DND-41 (cell line): ENCODE measurements around the gene MORN4.

Source experiments
- EZH2 ChIP-seq: IDR thresholded peaks from 3 replicates; pipeline ENCODE4 v1.6.1; 2012; ENCODE audit warnings: borderline replicate concordance, low read depth, mild to moderate bottlenecking, moderate library complexity, low read length, inconsistent platforms; ENCODE audit not compliant: severe bottlenecking
- TF ChIP-seq, protein P1 (sequence below): IDR thresholded peaks from 2 replicates; pipeline ENCODE4 v1.5.1; 2012; ENCODE audit warnings: borderline replicate concordance, low read length, moderate library complexity, mild to moderate bottlenecking; ENCODE audit not compliant: poor library complexity, severe bottlenecking; ENCODE audit errors: extremely low read depth

DNA sequence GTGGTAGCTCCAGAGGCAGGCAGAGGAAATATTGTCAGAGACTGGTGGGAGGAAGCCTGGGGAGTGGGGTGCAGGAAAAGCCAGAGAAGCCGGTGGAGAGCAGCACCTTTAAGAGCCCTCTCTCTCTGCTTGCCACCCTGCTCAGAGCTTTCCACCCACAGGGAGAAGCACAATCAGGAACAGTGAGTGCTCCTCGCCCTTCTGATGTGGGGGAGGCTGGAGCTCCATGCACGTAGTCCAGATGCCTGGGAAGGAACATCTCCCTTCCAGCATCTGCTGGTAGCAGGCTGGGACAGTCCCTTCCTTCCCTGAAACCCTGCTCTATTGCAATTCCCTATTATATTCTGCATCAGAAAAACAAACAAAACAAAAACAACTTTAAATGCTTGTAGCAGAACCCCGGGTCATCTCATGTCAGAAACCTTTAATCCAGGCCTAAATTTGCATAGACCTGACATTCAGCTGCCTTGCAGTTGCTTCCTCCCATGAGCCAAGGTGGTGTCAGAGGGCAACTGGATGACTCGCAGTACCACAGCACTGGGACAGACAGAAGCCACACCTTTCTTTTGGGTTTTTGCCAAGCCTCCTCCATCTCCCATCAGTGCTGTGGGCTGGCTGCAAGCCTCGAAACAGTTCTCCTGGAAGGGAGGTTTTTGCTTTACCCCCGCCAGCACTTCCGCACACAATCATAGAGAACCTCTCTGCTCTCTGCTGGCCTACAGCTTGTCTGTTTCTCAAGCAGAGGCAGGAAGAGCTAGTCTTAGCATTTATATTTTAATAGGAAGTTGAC lies 40.6 kb upstream of the MORN4 start:
- TF ChIP-seq, protein P1, sequence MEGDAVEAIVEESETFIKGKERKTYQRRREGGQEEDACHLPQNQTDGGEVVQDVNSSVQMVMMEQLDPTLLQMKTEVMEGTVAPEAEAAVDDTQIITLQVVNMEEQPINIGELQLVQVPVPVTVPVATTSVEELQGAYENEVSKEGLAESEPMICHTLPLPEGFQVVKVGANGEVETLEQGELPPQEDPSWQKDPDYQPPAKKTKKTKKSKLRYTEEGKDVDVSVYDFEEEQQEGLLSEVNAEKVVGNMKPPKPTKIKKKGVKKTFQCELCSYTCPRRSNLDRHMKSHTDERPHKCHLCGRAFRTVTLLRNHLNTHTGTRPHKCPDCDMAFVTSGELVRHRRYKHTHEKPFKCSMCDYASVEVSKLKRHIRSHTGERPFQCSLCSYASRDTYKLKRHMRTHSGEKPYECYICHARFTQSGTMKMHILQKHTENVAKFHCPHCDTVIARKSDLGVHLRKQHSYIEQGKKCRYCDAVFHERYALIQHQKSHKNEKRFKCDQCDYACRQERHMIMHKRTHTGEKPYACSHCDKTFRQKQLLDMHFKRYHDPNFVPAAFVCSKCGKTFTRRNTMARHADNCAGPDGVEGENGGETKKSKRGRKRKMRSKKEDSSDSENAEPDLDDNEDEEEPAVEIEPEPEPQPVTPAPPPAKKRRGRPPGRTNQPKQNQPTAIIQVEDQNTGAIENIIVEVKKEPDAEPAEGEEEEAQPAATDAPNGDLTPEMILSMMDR = no peak
- no peak for TF ChIP-seq EZH2
